HPDE6-E6E7 (cell line): ENCODE measurements around the gene ROPN1L.
"Not testable (repeated sequence)": the region's sequence is repeated elsewhere in the genome, so short reads cannot be mapped to it uniquely, and the experiment has no call there.

Experiments used
- DNase-seq: peaks from one replicate; pipeline ENCODE4 v3.0.0; 2011; ENCODE audit warnings: missing footprints; ENCODE audit errors: extremely low spot score

ROPN1L gene

GRCh38 chr5:10441083-10441991 lies at the start of gene ROPN1L:
TSS of gene ROPN1L (plus strand) at chr5:10441879. CDS start at chr5:10442168, 289 bp downstream.
- peak; percentile 91 for DNase-seq

- not testable (repeated sequence) for DNase-seq
These were observed 48.9 kb upstream of the ROPN1L start for GRCh38 chr5:10392567-10393328.

GRCh38 chr5:10393491-10393890 lies 48.2 kb upstream of the ROPN1L start:
- DNase-seq = no peak

GRCh38 chr5:10396552-10396951 lies 45.1 kb upstream of the ROPN1L start:
- no peak for DNase-seq

DNA sequence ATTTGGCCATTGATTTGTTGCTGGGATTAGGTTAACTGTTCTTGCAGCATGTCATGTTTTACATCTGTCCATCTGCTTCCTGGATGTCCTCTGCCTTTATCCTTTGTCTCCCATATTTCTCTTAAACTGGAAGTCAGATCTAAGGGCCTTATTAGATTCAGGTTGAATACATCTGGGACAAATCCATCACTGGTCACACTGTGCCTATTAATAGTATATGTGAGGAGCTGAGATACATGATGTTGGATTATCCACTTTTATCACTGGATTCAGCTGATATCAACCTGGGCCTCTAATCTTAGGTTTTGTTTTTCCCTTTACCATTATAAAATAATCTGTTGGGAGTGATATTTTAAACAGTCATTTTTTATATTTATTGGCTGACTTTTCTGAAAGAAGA lies 41.8 kb upstream of the ROPN1L start:
- DNase-seq = no peak

- DNase-seq = no peak
These were observed 41.3 kb upstream of the ROPN1L start for GRCh38 chr5:10400411-10400810.

DNA sequence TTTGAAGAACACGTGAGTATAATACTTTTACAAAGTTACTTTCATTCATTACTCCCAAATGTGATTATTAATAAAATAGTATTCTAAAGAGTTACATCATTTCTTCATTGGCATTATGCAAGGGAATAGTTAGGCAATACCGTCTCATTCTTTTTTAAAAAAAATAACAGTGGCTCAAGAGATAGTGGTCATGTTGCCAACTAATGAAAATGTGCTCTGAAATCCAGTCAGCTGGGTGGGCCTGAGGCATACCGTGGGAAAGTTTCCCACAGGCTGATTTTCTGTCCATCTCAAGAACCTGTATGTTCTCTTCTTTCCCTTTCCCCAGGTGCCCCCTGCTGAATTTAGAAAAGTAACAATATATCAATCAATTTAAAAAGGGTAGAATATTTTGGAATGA lies 40.8 kb upstream of the ROPN1L start:
- no peak for DNase-seq

GRCh38 chr5:10401498-10401897 lies 40.2 kb upstream of the ROPN1L start:
- DNase-seq = no peak

GRCh38 chr5:10403829-10404228 lies 37.9 kb upstream of the ROPN1L start:
- DNase-seq = no peak

GRCh38 chr5:10406651-10407050 lies 35.0 kb upstream of the ROPN1L start:
- DNase-seq = no peak

GRCh38 chr5:10409504-10409903 lies 32.2 kb upstream of the ROPN1L start:
- no peak for DNase-seq

- DNase-seq = no peak
These were observed 31.0 kb upstream of the ROPN1L start for GRCh38 chr5:10410662-10411061.

- DNase-seq = no peak
These were observed 30.3 kb upstream of the ROPN1L start for GRCh38 chr5:10411336-10411735.

DNA sequence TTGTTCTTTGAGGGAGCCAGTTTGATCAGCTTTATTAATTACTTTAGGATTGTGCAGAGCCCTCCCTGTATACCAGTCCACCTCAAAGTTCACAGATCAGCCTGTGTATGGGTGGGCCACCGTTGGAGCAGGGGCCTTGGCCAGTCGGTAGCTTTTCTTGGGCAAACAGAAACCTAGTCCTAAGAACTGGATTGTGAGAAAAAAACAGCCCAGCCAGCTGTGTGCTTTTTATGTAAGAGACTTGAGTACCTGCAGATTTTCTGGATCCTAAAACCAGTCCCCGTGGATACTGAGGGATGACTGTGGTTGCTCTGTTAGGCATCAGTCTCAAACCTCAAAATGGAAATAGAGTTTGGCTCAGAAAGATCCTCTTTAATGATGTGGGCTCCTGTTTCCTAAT lies 24.8 kb upstream of the ROPN1L start:
- no peak for DNase-seq

- no peak for DNase-seq
These were observed 22.9 kb upstream of the ROPN1L start for GRCh38 chr5:10418654-10419345.

DNA sequence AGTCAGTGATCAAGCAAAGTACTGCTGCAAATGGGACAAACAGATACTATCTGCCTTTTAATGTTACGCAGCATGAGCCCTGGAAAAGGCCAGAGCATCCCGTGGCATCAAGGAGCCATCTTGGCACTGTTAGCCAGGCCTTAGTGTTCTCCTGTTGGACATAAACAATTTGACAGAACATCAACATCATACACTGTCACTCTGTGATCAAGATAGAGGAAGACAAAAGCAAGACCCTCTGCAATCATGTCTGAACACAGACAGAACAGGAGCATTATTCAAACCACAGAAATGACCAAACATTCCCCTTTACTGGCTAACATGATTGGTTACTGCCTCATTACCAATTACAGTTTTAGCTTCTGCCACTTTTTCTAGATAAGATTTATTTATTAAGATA lies 21.2 kb upstream of the ROPN1L start:
- DNase-seq = no peak

DNA sequence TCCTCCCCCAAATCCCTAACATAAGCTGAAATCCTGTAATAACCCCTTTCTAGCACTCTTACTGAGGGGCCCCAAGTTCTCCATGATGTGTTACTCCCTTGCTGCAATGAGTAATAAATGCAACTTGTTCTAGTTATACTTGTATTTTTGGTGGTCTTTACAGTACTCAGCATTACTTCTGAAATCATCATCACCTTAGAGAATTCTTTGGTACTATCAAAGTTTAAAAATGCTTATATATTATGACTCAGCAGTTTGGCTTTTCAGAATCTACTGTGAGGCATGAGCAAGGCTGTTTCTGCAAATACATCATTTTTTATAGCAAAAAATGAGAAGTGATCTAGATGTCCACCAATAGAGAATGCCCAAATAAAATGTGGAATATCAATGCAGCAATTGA lies 20.7 kb upstream of the ROPN1L start:
- no peak for DNase-seq

- no peak for DNase-seq
These were observed 19.6 kb upstream of the ROPN1L start for GRCh38 chr5:10421896-10422691.

- DNase-seq = no peak
These were observed 18.7 kb upstream of the ROPN1L start for GRCh38 chr5:10423022-10423421.

- DNase-seq = no peak
These were observed 17.5 kb upstream of the ROPN1L start for GRCh38 chr5:10424124-10424731.

GRCh38 chr5:10427201-10427600 lies 14.5 kb upstream of the ROPN1L start:
- no peak for DNase-seq
